Endodermal cell (in vitro differentiated cells): ENCODE results near the gene CDC42EP1. TPM values are rescaled to one million over a fixed set of nuclear protein-coding genes. Genes with fewer than 3 reads are reported as not detected.
A peak's percentile ranks its signal among the peaks of the same experiment; 100 is the strongest.
"Not testable (repeated sequence)": the region's sequence is repeated elsewhere in the genome, so short reads cannot be mapped to it uniquely, and the experiment has no call there.

Source experiments
- DNase-seq: peaks from one replicate; pipeline ENCODE4 v3.0.0-alpha.2; 2017
- H3K27ac ChIP-seq: 2 replicates; pipeline ENCODE4 v1.5.1; 2013; ENCODE audit warnings: mild to moderate bottlenecking, low read depth, low read length, moderate library complexity
- H3K27me3 ChIP-seq: 2 replicates; pipeline ENCODE4 v1.6.1; 2013; ENCODE audit warnings: mild to moderate bottlenecking, low read length, moderate library complexity; ENCODE audit not compliant: insufficient read depth, control insufficient read depth, poor library complexity, severe bottlenecking
- H3K36me3 ChIP-seq: 2 replicates; pipeline ENCODE4 v1.7.0; 2013; ENCODE audit warnings: mild to moderate bottlenecking, low read length, moderate library complexity; ENCODE audit not compliant: control insufficient read depth, insufficient read depth
- H3K4me1 ChIP-seq: one replicate; pipeline ENCODE4 v1.7.0; 2013; ENCODE audit warnings: low read length; ENCODE audit not compliant: control insufficient read depth, insufficient read depth
- H3K4me3 ChIP-seq: 2 replicates; pipeline ENCODE4 v1.5.1; 2013; ENCODE audit warnings: mild to moderate bottlenecking, low read length, moderate library complexity
- H3K9ac ChIP-seq: 2 replicates; pipeline ENCODE4 v1.6.1; 2013; ENCODE audit warnings: mild to moderate bottlenecking, low read length, moderate library complexity; ENCODE audit not compliant: poor library complexity, severe bottlenecking; ENCODE audit errors: extremely low read depth
- H3K9me3 ChIP-seq: 2 replicates; pipeline ENCODE4 v1.6.1; 2013; ENCODE audit warnings: mild to moderate bottlenecking, low read length, moderate library complexity; ENCODE audit not compliant: control insufficient read depth
- H3K27ac Mint-ChIP-seq: 2 replicates; pipeline ENCODE4 v1.8.0; 2020; ENCODE audit warnings: mixed read lengths
- H3K27me3 Mint-ChIP-seq: 2 replicates; pipeline ENCODE4 v1.8.0; 2021; ENCODE audit warnings: mild to moderate bottlenecking, mixed read lengths; ENCODE audit not compliant: insufficient read depth
- H3K36me3 Mint-ChIP-seq: 2 replicates; pipeline ENCODE4 v1.8.0; 2020; ENCODE audit warnings: low read depth, mixed read lengths
- H3K4me1 Mint-ChIP-seq: 2 replicates; pipeline ENCODE4 v1.8.0; 2020; ENCODE audit warnings: mixed read lengths
- H3K4me3 Mint-ChIP-seq: 2 replicates; pipeline ENCODE4 v1.8.0; 2020; ENCODE audit warnings: mild to moderate bottlenecking, moderate library complexity, mixed read lengths
- H3K9me3 Mint-ChIP-seq: 2 replicates; pipeline ENCODE4 v1.8.0; 2020; ENCODE audit warnings: mild to moderate bottlenecking, mixed read lengths
- CTCF ChIP-seq: fragments of 200-600 bp; sonication (generic); conservative IDR thresholded peaks from 2 replicates; pipeline ENCODE4 v1.5.0; 2021; ENCODE audit warnings: antibody characterized with exemption, mild to moderate bottlenecking
- WGBS, 2 experiments: methylation state at CpG; one replicate each; pipeline versions ENCODE4 v1.1.5 to v1.1.7; 2013; ENCODE audit warnings: missing lambda C conversion rate in 2 of 2, mixed read lengths in 1 of 2; ENCODE audit not compliant: insufficient coverage in 1 of 2, insufficient read length in 1 of 2; 5-methylcytosine and 5-hydroxymethylcytosine counted together
- total RNA-seq, 2 donors: library from RNA; stranded (reverse); fragmentation: NEBNext Ultra II Directional in 1 of 2; extraction: Animal tissue kit (Norgen Biotek cat#: 25700) in 1 of 2; gene quantifications; 2 replicates in 1 of 2; 3 replicates in 1 of 2; pipeline ENCODE4 v1.2.1, GENCODE V29; 2021

Gene CDC42EP1
- total RNA-seq, 2 donors from 2014 or later, result 45.0 to 45.1 TPM

GRCh38 chr22:37546437-37547250 is 13.6 kb upstream of the CDC42EP1 start:
- DNase-seq, result peak; percentile 72
- H3K36me3 ChIP-seq, result no peaks in the 10 kb centered on the region
- H3K9ac ChIP-seq, result no peak overlapping the region
- H3K27ac ChIP-seq, result peak overlapping the region; percentile 93
- peak overlapping the region; percentile 89 for H3K27ac Mint-ChIP-seq
- TF ChIP-seq CTCF, result no peak
- no peaks in the 10 kb centered on the region for H3K9me3 ChIP-seq
- no peaks in the 10 kb centered on the region for H3K27me3 Mint-ChIP-seq
- no peaks in the 10 kb centered on the region for H3K27me3 ChIP-seq
- no peaks in the 10 kb centered on the region for H3K9me3 Mint-ChIP-seq
- H3K4me1 Mint-ChIP-seq, result peaks cover 41% of the 10 kb centered on the region
- no peak overlapping the region for H3K4me3 Mint-ChIP-seq
- 52 to 83% methylated on average over 10 to 21 of the region's 21 CpGs for WGBS, 2 experiments
- H3K4me1 ChIP-seq, result peaks cover 16% of the 10 kb centered on the region
- no peaks in the 10 kb centered on the region for H3K36me3 Mint-ChIP-seq
- no peak overlapping the region for H3K4me3 ChIP-seq

GRCh38 chr22:37547251-37547741 is 13.0 kb upstream of the CDC42EP1 start:
- Histone ChIP-seq H3K36me3 (no peaks in the 10 kb centered on the region), H3K9me3 (no peaks in the 10 kb centered on the region), H3K27ac (peak overlapping the region; percentile 93), H3K27me3 (no peaks in the 10 kb centered on the region), H3K9ac (no peak overlapping the region), H3K4me1 (peaks cover 20% of the 10 kb centered on the region), H3K4me3 (no peak overlapping the region)
- Mint-ChIP-seq H3K36me3 (no peaks in the 10 kb centered on the region), H3K4me3 (no peak overlapping the region), H3K27me3 (no peaks in the 10 kb centered on the region), H3K27ac (peak overlapping the region; percentile 49), H3K9me3 (no peaks in the 10 kb centered on the region), H3K4me1 (peaks cover 40% of the 10 kb centered on the region)
- WGBS, 2 experiments, result 80 to 87% methylated on average over 7 to 9 of the region's 9 CpGs
- TF ChIP-seq CTCF, result no peak
- peak; percentile 74 for DNase-seq

GRCh38 chr22:37549704-37550059 is 10.6 kb upstream of the CDC42EP1 start:
- Mint-ChIP-seq H3K9me3 (no peaks in the 10 kb centered on the region), H3K4me1 (peaks cover 48% of the 10 kb centered on the region), H3K36me3 (no peaks in the 10 kb centered on the region), H3K4me3 (no peak overlapping the region), H3K27me3 (peaks cover 2% of the 10 kb centered on the region), H3K27ac (peak overlapping the region; percentile 82)
- WGBS, 2 experiments, result 36 to 45% methylated on average over 3 to 5 of the region's 5 CpGs
- peaks cover 20% of the 10 kb centered on the region for H3K4me1 ChIP-seq
- no peaks in the 10 kb centered on the region for H3K36me3 ChIP-seq
- TF ChIP-seq CTCF, result peak; percentile 56
- H3K27me3 ChIP-seq, result no peaks in the 10 kb centered on the region
- H3K4me3 ChIP-seq, result no peak overlapping the region
- DNase-seq, result peak; percentile 87
- H3K9me3 ChIP-seq, result no peaks in the 10 kb centered on the region
- H3K27ac ChIP-seq, result no peak overlapping the region
- H3K9ac ChIP-seq, result no peak overlapping the region

GRCh38 chr22:37550921-37551320 is 9.4 kb upstream of the CDC42EP1 start:
- H3K4me1 Mint-ChIP-seq, result peaks cover 46% of the 10 kb centered on the region
- WGBS, 2 experiments, result 93 to 97% methylated on average over 9 of the region's 9 CpGs
- H3K9me3 Mint-ChIP-seq, result not testable (repeated sequence)

More at GRCh38 chr22:37550921-37551320, 9.4 kb upstream of the CDC42EP1 start:
- H3K27ac Mint-ChIP-seq, H3K27ac ChIP-seq, H3K9ac ChIP-seq, H3K9me3 ChIP-seq, H3K36me3 Mint-ChIP-seq, H3K27me3 ChIP-seq, H3K4me3 ChIP-seq, DNase-seq, H3K36me3 ChIP-seq, H3K4me3 Mint-ChIP-seq, H3K27me3 Mint-ChIP-seq: not testable (repeated sequence)
- peaks cover 20% of the 10 kb centered on the region for H3K4me1 ChIP-seq
